HepG2 (cell line): ENCODE data around the gene TMEM178A. TPM values are rescaled to one million over a fixed set of nuclear protein-coding genes. Genes with fewer than 3 reads are reported as not detected.

Source experiments
- ATAC-seq: fragments of 200-7000 bp; cut with Tn5 transposase; 3 replicates; pipeline ENCODE4 v1.9.1; 2020; ENCODE audit warnings: mild to moderate bottlenecking, moderate library complexity
- BruUV-seq: library from RNA; stranded (reverse); fragments of 400-500 nt; replicated peaks from 2 replicates; lab custom pipeline; 2021; lab: Mats Ljungman, UMichigan
- CTCF ChIA-PET: fragments of 300-600 bp; formaldehyde crosslinking; extraction: SDS; loops from one replicate; lab custom pipeline; 2021; ENCODE audit warnings: low total read pairs, inconsistent platforms, low intra/inter-chr PET ratio; lab: Yijun Ruan, JAX
- POLR2A ChIA-PET: fragments of 350-600 bp; sonication (Branson Sonifier 250); formaldehyde crosslinking; loops from one replicate; lab custom pipeline; 2020; ENCODE audit warnings: antibody characterized with exemption, inconsistent platforms; lab: Yijun Ruan, JAX
- DNase-seq: peaks from one replicate; pipeline ENCODE4 v3.0.0-alpha.2; 2015; ENCODE audit warnings: low spot score
- FAIRE-seq: peaks from 3 replicates; lab custom pipeline; 2011; peaks lifted over from hg19 to GRCh38; lab: Jason Lieb, UNC
- H2AFZ ChIP-seq: one replicate; pipeline ENCODE4 v1.6.1; 2011; ENCODE audit warnings: low read length, inconsistent platforms
- H3K27ac ChIP-seq: fragments of 300-600 bp; 3 replicates; pipeline ENCODE4 v1.8.0; 2011; ENCODE audit warnings: mixed run types, mild to moderate bottlenecking, mixed read lengths, low read length, inconsistent platforms; ENCODE audit not compliant: insufficient read depth; ENCODE audit errors: extremely low read length
- H3K27me3 ChIP-seq, 2 experiments: fragments of 200-600 bp in 1 of 2; 2 replicates in 1 of 2; 3 replicates in 1 of 2; pipeline versions ENCODE4 v1.6.0 to v1.8.0; 2011; ENCODE audit warnings: low read length in 2 of 2, mild to moderate bottlenecking in 2 of 2, moderate library complexity in 2 of 2, inconsistent platforms in 1 of 2; ENCODE audit not compliant: insufficient read depth in 2 of 2, control insufficient read depth in 1 of 2
- H3K36me3 ChIP-seq, 2 experiments: fragments of 200-600 bp in 1 of 2; replicated peaks in 1 of 2; 2 replicates in 1 of 2; 3 replicates in 1 of 2; pipeline versions ENCODE4 v1.5.1 to v1.8.0; 2011; ENCODE audit warnings: low read length in 2 of 2, inconsistent platforms in 1 of 2; ENCODE audit not compliant: insufficient read depth in 2 of 2, control insufficient read depth in 1 of 2
- H3K4me1 ChIP-seq: 2 replicates; pipeline ENCODE4 v1.5.1; 2012; ENCODE audit warnings: low read length, inconsistent platforms; ENCODE audit not compliant: insufficient read depth
- H3K4me2 ChIP-seq: 2 replicates; pipeline ENCODE4 v1.6.0; 2011; ENCODE audit warnings: low read depth, low read length, inconsistent platforms
- H3K4me3 ChIP-seq, 3 experiments: fragments of 200-600 bp in 1 of 3; sonication (generic), shearing (Covaris generic) in 1 of 3; replicated peaks in 1 of 3; 2 replicates each; pipeline ENCODE4 v1.5.1; 2011 to 2016; ENCODE audit warnings: low read length in 3 of 3, inconsistent platforms in 2 of 3, low read depth in 2 of 3, mild to moderate bottlenecking in 2 of 3, control low read depth in 1 of 3, mixed read lengths in 1 of 3; ENCODE audit not compliant: insufficient read depth in 1 of 3
- H3K79me2 ChIP-seq: one replicate; pipeline ENCODE4 v1.6.1; 2011; ENCODE audit warnings: low read length, inconsistent platforms; ENCODE audit not compliant: insufficient read depth
- H3K9ac ChIP-seq: 2 replicates; pipeline ENCODE4 v1.6.0; 2011; ENCODE audit warnings: mild to moderate bottlenecking, low read depth, low read length, inconsistent platforms; ENCODE audit not compliant: insufficient read depth
- H3K9me3 ChIP-seq: 2 replicates; pipeline ENCODE4 v1.5.1; 2012; ENCODE audit warnings: mild to moderate bottlenecking, low read length
- H4K20me1 ChIP-seq: 2 replicates; pipeline ENCODE4 v1.6.0; 2011; ENCODE audit warnings: inconsistent platforms, mild to moderate bottlenecking, low read length, moderate library complexity; ENCODE audit not compliant: insufficient read depth
- TIGD3 ChIP-seq: sonication (generic); formaldehyde crosslinking; IDR thresholded peaks from 2 replicates; pipeline ENCODE4 v1.5.1; 2020; ENCODE audit warnings: mild to moderate bottlenecking, missing genetic modification reagents, borderline replicate concordance
- ZBTB1 ChIP-seq: sonication (generic); formaldehyde crosslinking; IDR thresholded peaks from 2 replicates; pipeline ENCODE4 v1.4.0; 2020; ENCODE audit warnings: missing genetic modification reagents, borderline replicate concordance
- ZNF607 ChIP-seq: sonication (generic); formaldehyde crosslinking; IDR thresholded peaks from 2 replicates; pipeline ENCODE4 v1.5.1; 2020; ENCODE audit warnings: missing genetic modification reagents, mild to moderate bottlenecking, borderline replicate concordance
- ZSCAN9 ChIP-seq: IDR thresholded peaks from 2 replicates; pipeline ENCODE4 v1.6.1; 2016; ENCODE audit warnings: borderline replicate concordance
- WGBS: methylation state at CpG from one replicate; pipeline ENCODE4 v1.1.6; 2017; ENCODE audit warnings: low lambda C conversion rate; 5-methylcytosine and 5-hydroxymethylcytosine counted together
- in situ Hi-C: cut with HindIII; loops from 2 replicates; pipeline ENCODE4 v1.10.0; 2017; ENCODE audit warnings: low pct_unique_long_range_greater_than_20kb; ENCODE audit not compliant: extremely low pct_ligation_motif_present
- intact Hi-C: fragments of 100-400 bp; cut with micrococcal nuclease; formaldehyde crosslinking; loops from one replicate; pipeline ENCODE4 v1.10.0; 2022; ENCODE audit not compliant: unreplicated experiment
- polyA plus RNA-seq, 8 experiments: library from polyadenylated mRNA; depleted of rRNA in 3 of 8; stranded (reverse) in 7 of 8; unstranded in 1 of 8; fragments of >200 nt; fragmentation: Illumina TruSeq in 4 of 8; extraction: Trizol in 4 of 8; gene quantifications; 2 replicates each; pipeline versions ENCODE4 v1.2.1 to v1.2.3, GENCODE V29; 2011 to 2016; ENCODE audit warnings: low read depth in 4 of 8, missing spikeins in 1 of 8, mixed read lengths in 1 of 8; ENCODE audit not compliant: insufficient read depth in 1 of 8
- total RNA-seq, 5 experiments: library from RNA; depleted of rRNA; stranded (reverse); fragments of >200 nt; fragmentation: Illumina TruSeq; extraction: Trizol; gene quantifications; 2 replicates each; pipeline ENCODE4 v1.2.3, GENCODE V29; 2016; ENCODE audit warnings: low read depth in 1 of 5
- TF ChIP-seq, protein P1 (sequence below): sonication (generic); formaldehyde crosslinking; IDR thresholded peaks from one replicate; pipeline ENCODE4 v1.5.1; 2020; ENCODE audit warnings: mild to moderate bottlenecking, missing genetic modification reagents; ENCODE audit errors: not compliant biosample characterization
- TF ChIP-seq, protein P2 (sequence below): sonication (generic); formaldehyde crosslinking; IDR thresholded peaks from 2 replicates; pipeline ENCODE4 v1.8.0; 2022; ENCODE audit warnings: mild to moderate bottlenecking, missing genetic modification reagents, borderline replicate concordance

The TMEM178A gene
- total and polyA plus RNA-seq, 2 of the 13 experiments (the other 11 are each of a cell fraction or from before 2014, with no cell fraction given) = 0.38 to 3.3 TPM

DNA sequence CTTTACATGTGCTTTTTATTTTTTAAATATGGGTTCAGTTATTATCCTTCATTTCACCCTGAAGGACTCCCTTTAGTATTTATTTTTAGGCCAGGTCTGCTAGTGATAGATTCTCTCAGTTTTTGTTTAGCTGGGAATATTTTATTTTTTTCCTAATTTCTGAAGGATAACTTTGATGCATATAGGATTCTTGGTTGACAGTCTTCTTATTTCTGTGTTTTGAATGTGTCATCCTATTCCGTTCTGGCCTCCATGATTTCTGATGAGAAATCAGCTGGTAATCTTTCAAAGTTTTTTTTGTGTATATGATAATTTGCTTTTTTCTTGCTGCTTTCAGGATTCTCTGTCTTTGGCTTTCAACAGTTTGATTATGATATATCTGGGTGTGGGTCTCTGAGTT, 35.4 kb downstream of the TMEM178A start (continued):
- TF ChIP-seq ZNF607 (CRISPR knock-in tag) = no peak

DNA sequence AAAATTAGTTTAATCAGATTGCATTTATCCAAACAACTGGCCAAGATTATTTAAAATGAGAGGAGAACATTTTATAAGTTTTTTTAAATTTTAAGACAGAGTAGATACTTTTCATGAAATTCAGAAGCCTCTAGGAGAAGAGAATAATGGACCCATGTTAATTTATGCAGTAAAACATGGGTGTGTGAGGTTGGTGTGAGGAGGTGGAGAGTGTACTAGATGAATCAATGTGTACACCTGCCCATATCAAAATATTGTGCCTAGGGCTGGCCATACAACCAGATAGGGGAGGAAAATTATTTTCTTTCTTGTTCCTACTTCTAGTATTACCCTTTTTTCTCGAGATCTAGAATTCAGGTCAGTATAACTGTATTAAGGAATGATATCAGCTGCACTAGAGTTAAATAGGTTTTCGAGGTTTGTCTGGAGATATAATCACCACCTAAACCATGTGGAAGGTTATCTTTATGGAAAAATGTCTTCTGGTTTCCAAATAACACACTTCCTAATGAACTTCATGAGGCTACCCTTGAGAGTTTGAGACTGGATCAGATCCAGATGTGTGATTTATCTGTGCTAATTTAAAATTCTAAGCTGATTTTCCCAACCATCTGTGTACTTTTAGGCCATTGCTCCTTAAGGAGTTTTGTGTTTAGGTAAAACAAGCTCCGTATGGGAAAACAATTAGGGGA, 37.6 kb downstream of the TMEM178A start:
- DNase-seq = no peak
- no peak overlapping the region for H3K4me3 ChIP-seq
- in situ Hi-C loops = no loop called here
- H3K4me2 ChIP-seq = no peak overlapping the region
- ChIA-PET POLR2A (no interaction called here), CTCF (no interaction called here)
- no peak overlapping the region for H2AFZ ChIP-seq
- peaks cover 17% of the 10 kb centered on the region for H3K9me3 ChIP-seq
- peaks cover 26% of the 10 kb centered on the region for H3K4me1 ChIP-seq
- intact Hi-C loops = no loop called here
- BruUV-seq = no TSS peak
- no peaks in the 10 kb centered on the region for H3K79me2 ChIP-seq
- H3K27me3 ChIP-seq = peaks cover 0 to 3% of the 10 kb centered on the region in 2 experiments; a peak in 1 of 5 replicates
- no peaks in the 10 kb centered on the region for H4K20me1 ChIP-seq
- TF ChIP-seq, protein P1, sequence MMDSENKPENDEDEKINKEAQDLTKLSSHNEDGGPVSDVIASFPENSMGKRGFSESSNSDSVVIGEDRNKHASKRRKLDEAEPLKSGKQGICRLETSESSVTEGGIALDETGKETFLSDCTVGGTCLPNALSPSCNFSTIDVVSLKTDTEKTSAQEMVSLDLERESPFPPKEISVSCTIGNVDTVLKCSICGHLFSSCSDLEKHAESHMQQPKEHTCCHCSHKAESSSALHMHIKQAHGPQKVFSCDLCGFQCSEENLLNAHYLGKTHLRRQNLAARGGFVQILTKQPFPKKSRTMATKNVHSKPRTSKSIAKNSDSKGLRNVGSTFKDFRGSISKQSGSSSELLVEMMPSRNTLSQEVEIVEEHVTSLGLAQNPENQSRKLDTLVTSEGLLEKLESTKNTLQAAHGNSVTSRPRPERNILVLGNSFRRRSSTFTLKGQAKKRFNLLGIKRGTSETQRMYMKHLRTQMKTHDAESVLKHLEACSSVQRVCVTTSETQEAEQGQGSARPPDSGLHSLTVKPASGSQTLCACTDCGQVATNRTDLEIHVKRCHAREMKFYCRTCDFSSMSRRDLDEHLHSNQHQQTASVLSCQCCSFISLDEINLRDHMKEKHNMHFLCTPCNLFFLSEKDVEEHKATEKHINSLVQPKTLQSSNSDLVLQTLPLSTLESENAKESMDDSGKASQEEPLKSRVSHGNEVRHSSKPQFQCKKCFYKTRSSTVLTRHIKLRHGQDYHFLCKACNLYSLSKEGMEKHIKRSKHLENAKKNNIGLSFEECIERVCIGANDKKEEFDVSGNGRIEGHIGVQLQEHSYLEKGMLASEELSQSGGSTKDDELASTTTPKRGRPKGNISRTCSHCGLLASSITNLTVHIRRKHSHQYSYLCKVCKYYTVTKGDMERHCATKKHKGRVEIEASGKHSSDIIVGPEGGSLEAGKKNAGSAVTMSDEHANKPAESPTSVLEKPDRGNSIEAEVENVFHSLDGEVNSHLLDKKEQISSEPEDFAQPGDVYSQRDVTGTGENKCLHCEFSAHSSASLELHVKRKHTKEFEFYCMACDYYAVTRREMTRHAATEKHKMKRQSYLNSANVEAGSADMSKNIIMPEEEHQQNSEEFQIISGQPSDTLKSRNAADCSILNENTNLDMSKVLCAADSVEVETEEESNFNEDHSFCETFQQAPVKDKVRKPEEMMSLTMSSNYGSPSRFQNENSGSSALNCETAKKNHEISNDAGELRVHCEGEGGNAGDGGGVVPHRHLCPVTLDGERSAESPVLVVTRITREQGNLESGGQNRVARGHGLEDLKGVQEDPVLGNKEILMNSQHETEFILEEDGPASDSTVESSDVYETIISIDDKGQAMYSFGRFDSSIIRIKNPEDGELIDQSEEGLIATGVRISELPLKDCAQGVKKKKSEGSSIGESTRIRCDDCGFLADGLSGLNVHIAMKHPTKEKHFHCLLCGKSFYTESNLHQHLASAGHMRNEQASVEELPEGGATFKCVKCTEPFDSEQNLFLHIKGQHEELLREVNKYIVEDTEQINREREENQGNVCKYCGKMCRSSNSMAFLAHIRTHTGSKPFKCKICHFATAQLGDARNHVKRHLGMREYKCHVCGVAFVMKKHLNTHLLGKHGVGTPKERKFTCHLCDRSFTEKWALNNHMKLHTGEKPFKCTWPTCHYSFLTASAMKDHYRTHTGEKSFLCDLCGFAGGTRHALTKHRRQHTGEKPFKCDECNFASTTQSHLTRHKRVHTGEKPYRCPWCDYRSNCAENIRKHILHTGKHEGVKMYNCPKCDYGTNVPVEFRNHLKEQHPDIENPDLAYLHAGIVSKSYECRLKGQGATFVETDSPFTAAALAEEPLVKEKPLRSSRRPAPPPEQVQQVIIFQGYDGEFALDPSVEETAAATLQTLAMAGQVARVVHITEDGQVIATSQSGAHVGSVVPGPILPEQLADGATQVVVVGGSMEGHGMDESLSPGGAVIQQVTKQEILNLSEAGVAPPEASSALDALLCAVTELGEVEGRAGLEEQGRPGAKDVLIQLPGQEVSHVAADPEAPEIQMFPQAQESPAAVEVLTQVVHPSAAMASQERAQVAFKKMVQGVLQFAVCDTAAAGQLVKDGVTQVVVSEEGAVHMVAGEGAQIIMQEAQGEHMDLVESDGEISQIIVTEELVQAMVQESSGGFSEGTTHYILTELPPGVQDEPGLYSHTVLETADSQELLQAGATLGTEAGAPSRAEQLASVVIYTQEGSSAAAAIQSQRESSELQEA (CRISPR knock-in tag) = no peak
- TF ChIP-seq ZBTB1 (CRISPR knock-in tag) (no peak), TIGD3 (CRISPR knock-in tag) (no peak), ZSCAN9 (no peak)
- TF ChIP-seq, protein P2, sequence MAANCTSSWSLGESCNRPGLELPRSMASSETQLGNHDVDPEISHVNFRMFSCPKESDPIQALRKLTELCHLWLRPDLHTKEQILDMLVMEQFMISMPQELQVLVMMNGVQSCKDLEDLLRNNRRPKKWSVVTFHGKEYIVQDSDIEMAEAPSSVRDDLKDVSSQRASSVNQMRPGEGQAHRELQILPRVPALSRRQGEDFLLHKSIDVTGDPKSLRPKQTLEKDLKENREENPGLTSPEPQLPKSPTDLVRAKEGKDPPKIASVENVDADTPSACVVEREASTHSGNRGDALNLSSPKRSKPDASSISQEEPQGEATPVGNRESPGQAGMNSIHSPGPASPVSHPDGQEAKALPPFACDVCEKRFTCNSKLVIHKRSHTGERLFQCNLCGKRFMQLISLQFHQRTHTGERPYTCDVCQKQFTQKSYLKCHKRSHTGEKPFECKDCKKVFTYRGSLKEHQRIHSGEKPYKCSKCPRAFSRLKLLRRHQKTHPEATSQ = no peak
- H3K36me3 ChIP-seq = no peaks in the 10 kb centered on the region
- FAIRE-seq = no peak
- no peak overlapping the region for H3K27ac ChIP-seq
- 6% methylated on average over 3 of the region's 3 CpGs for WGBS
- no peak overlapping the region for H3K9ac ChIP-seq
- no peak for ATAC-seq
